ENCODE data around the gene SLC1A1. TPM values are rescaled to one million over a fixed set of nuclear protein-coding genes. Genes with fewer than 3 reads are reported as not detected.

The SLC1A1 gene
- total and polyA plus RNA-seq, 7 donors: 3.3 to 7.5 (median 5.2) TPM

GRCh38 chr9:4495537-4495936 lies 5.3 kb downstream of the SLC1A1 start:
- H3K9me3 ChIP-seq: no peaks in the 10 kb centered on the region
- WGBS, 2 donors: 84% methylated on average over 4 of the region's 4 CpGs
- no peak overlapping the region for H3K4me3 ChIP-seq
- no peak overlapping the region for H3K27ac ChIP-seq
- DNase-seq: no peak
- TF ChIP-seq POLR2AphosphoS5 (IDR thresholded peaks at IDR 0.05): no peak
- TF ChIP-seq POLR2A (IDR thresholded peaks at IDR 0.05): no peak
- no peak for TF ChIP-seq CTCF (IDR thresholded peaks at IDR 0.05)
- no peak for TF ChIP-seq EP300 (IDR thresholded peaks at IDR 0.05)
- no peaks in the 10 kb centered on the region for H3K27me3 ChIP-seq
- peaks cover 0 to 28% (median 22%) of the 10 kb centered on the region in 4 donors for H3K4me1 ChIP-seq
- H3K36me3 ChIP-seq: no peaks in the 10 kb centered on the region
- intact Hi-C loops (cut with DNase I): no loop called here

GRCh38 chr9:4496497-4496896 lies 6.2 kb downstream of the SLC1A1 start:
- Histone ChIP-seq H3K4me1 (peaks cover 0 to 18% (median 13%) of the 10 kb centered on the region in 4 donors), H3K4me3 (no peak overlapping the region), H3K27me3 (no peaks in the 10 kb centered on the region), H3K9me3 (no peaks in the 10 kb centered on the region), H3K27ac (no peak overlapping the region), H3K36me3 (no peaks in the 10 kb centered on the region)
- intact Hi-C loops (cut with DNase I): no loop called here
- 94% methylated on average over 2 of the region's 2 CpGs for WGBS, 2 donors
- no peak for DNase-seq
- no peak for TF ChIP-seq POLR2AphosphoS5 (IDR thresholded peaks at IDR 0.05)
- no peak for TF ChIP-seq POLR2A (IDR thresholded peaks at IDR 0.05)

GRCh38 chr9:4497395-4497794 lies 7.1 kb downstream of the SLC1A1 start:
- Histone ChIP-seq H3K9me3 (no peaks in the 10 kb centered on the region), H3K36me3 (no peaks in the 10 kb centered on the region), H3K27ac (peak overlapping the region in 3 of 4 donors; percentile 17 to 65 (median 49)), H3K27me3 (no peaks in the 10 kb centered on the region), H3K4me3 (no peak overlapping the region), H3K4me1 (peaks cover 0 to 14% (median 9%) of the 10 kb centered on the region in 4 donors)
- intact Hi-C loops (cut with DNase I): no loop called here
- no peak for DNase-seq
- WGBS, 2 donors: 0 to 35% methylated on average over 1 of the region's 1 CpG
- TF ChIP-seq POLR2AphosphoS5 (IDR thresholded peaks at IDR 0.05) (no peak), EP300 (IDR thresholded peaks at IDR 0.05) (no peak)

- Histone ChIP-seq H3K9me3 (no peaks in the 10 kb centered on the region), H3K27me3 (no peaks in the 10 kb centered on the region), H3K4me3 (no peak overlapping the region), H3K4me1 (peaks cover 0 to 14% (median 9%) of the 10 kb centered on the region in 4 donors), H3K36me3 (no peaks in the 10 kb centered on the region), H3K27ac (peak overlapping the region in 3 of 4 donors; percentile 17 to 65 (median 49))
- no peak for TF ChIP-seq CTCF (IDR thresholded peaks at IDR 0.05)
- TF ChIP-seq EP300 (IDR thresholded peaks at IDR 0.05): no peak
- no peak for TF ChIP-seq POLR2A (IDR thresholded peaks at IDR 0.05)
- TF ChIP-seq POLR2AphosphoS5 (IDR thresholded peaks at IDR 0.05): no peak
- 11 to 54% methylated on average over 1 of the region's 1 CpG for WGBS, 2 donors
- intact Hi-C loops (cut with DNase I): no loop called here
- DNase-seq: no peak
Observed at GRCh38 chr9:4497855-4498254, 7.6 kb downstream of the SLC1A1 start.

- WGBS, 2 donors: 81 to 85% methylated on average over 7 of the region's 7 CpGs
- intact Hi-C loops (cut with DNase I): no loop called here
- TF ChIP-seq POLR2A (IDR thresholded peaks at IDR 0.05): no peak
- TF ChIP-seq CTCF (IDR thresholded peaks at IDR 0.05): no peak
- no peak for TF ChIP-seq EP300 (IDR thresholded peaks at IDR 0.05)
- TF ChIP-seq POLR2AphosphoS5 (IDR thresholded peaks at IDR 0.05): no peak
- Histone ChIP-seq H3K4me3 (no peak overlapping the region), H3K27ac (no peak overlapping the region), H3K27me3 (no peaks in the 10 kb centered on the region), H3K4me1 (peaks cover 0 to 14% (median 9%) of the 10 kb centered on the region in 4 donors), H3K9me3 (no peaks in the 10 kb centered on the region), H3K36me3 (peaks cover 0 to 5% (median 0%) of the 10 kb centered on the region in 4 donors)
- DNase-seq: no peak
Observed at GRCh38 chr9:4499917-4500316, 9.6 kb downstream of the SLC1A1 start.

GRCh38 chr9:4501147-4501507 lies 10.9 kb downstream of the SLC1A1 start:
- Histone ChIP-seq H3K9me3 (no peaks in the 10 kb centered on the region), H3K27me3 (no peaks in the 10 kb centered on the region), H3K4me3 (no peak overlapping the region), H3K27ac (no peak overlapping the region), H3K36me3 (peaks cover 0 to 5% (median 0%) of the 10 kb centered on the region in 4 donors), H3K4me1 (peaks cover 0 to 14% (median 9%) of the 10 kb centered on the region in 4 donors)
- DNase-seq: no peak
- TF ChIP-seq POLR2A (IDR thresholded peaks at IDR 0.05): no peak
- no peak for TF ChIP-seq CTCF (IDR thresholded peaks at IDR 0.05)
- TF ChIP-seq POLR2AphosphoS5 (IDR thresholded peaks at IDR 0.05): no peak
- no peak for TF ChIP-seq EP300 (IDR thresholded peaks at IDR 0.05)
- intact Hi-C loops (cut with DNase I): no loop called here
- 95 to 96% methylated on average over 5 of the region's 5 CpGs for WGBS, 2 donors

Data from sigmoid colon (tissue), 7 donors.